ENCODE data around the gene LDLRAP1.

DNA sequence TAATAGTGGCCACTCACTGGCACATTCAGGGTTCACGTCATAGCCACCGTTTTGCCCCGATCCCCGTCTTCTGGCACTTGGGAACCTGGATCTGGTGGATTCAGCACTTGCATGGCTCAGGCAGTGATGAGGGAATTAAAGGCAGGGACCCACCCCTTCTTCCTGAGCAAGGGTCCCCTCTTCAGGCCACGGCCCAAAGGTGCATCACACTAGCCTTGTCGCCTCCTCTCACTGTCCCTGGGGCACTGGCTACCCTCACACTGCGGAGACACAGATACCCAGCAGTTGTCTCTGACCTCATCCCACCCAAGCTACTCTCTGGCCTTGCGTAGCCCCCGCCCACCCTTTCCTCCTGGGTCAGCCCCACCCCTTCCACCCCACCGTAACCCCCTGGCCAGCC, 19.9 kb upstream of the LDLRAP1 start:
- TF ChIP-seq, protein P1, sequence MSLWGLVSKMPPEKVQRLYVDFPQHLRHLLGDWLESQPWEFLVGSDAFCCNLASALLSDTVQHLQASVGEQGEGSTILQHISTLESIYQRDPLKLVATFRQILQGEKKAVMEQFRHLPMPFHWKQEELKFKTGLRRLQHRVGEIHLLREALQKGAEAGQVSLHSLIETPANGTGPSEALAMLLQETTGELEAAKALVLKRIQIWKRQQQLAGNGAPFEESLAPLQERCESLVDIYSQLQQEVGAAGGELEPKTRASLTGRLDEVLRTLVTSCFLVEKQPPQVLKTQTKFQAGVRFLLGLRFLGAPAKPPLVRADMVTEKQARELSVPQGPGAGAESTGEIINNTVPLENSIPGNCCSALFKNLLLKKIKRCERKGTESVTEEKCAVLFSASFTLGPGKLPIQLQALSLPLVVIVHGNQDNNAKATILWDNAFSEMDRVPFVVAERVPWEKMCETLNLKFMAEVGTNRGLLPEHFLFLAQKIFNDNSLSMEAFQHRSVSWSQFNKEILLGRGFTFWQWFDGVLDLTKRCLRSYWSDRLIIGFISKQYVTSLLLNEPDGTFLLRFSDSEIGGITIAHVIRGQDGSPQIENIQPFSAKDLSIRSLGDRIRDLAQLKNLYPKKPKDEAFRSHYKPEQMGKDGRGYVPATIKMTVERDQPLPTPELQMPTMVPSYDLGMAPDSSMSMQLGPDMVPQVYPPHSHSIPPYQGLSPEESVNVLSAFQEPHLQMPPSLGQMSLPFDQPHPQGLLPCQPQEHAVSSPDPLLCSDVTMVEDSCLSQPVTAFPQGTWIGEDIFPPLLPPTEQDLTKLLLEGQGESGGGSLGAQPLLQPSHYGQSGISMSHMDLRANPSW (CRISPR knock-in tag; conservative IDR thresholded peaks at IDR 0.05; ENCODE audit: low read depth): no peak
- TF ChIP-seq, protein P2, sequence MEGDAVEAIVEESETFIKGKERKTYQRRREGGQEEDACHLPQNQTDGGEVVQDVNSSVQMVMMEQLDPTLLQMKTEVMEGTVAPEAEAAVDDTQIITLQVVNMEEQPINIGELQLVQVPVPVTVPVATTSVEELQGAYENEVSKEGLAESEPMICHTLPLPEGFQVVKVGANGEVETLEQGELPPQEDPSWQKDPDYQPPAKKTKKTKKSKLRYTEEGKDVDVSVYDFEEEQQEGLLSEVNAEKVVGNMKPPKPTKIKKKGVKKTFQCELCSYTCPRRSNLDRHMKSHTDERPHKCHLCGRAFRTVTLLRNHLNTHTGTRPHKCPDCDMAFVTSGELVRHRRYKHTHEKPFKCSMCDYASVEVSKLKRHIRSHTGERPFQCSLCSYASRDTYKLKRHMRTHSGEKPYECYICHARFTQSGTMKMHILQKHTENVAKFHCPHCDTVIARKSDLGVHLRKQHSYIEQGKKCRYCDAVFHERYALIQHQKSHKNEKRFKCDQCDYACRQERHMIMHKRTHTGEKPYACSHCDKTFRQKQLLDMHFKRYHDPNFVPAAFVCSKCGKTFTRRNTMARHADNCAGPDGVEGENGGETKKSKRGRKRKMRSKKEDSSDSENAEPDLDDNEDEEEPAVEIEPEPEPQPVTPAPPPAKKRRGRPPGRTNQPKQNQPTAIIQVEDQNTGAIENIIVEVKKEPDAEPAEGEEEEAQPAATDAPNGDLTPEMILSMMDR (IDR thresholded peaks at IDR 0.05): peak; percentile 57; the same call in 1 of the 2 replicates
- TF ChIP-seq JUN (CRISPR knock-in tag; IDR thresholded peaks at IDR 0.05) (no peak), CBFB (CRISPR knock-in tag; IDR thresholded peaks at IDR 0.05; ENCODE audit: low read depth) (no peak), ZNF138 (CRISPR knock-in tag; conservative IDR thresholded peaks at IDR 0.05) (no peak), ELF4 (CRISPR knock-in tag; IDR thresholded peaks at IDR 0.05; ENCODE audit: low read depth) (no peak), TEAD4 (CRISPR knock-in tag; IDR thresholded peaks at IDR 0.05) (no peak), HMGA2 (CRISPR knock-in tag; IDR thresholded peaks at IDR 0.05) (no peak), SP1 (CRISPR knock-in tag; conservative IDR thresholded peaks at IDR 0.05) (no peak), NR1H2 (CRISPR knock-in tag; IDR thresholded peaks at IDR 0.05) (no peak)
- TF ChIP-seq, protein P3, sequence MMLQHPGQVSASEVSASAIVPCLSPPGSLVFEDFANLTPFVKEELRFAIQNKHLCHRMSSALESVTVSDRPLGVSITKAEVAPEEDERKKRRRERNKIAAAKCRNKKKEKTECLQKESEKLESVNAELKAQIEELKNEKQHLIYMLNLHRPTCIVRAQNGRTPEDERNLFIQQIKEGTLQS (CRISPR knock-in tag; conservative IDR thresholded peaks at IDR 0.05): no peak
- TF ChIP-seq, protein P4, sequence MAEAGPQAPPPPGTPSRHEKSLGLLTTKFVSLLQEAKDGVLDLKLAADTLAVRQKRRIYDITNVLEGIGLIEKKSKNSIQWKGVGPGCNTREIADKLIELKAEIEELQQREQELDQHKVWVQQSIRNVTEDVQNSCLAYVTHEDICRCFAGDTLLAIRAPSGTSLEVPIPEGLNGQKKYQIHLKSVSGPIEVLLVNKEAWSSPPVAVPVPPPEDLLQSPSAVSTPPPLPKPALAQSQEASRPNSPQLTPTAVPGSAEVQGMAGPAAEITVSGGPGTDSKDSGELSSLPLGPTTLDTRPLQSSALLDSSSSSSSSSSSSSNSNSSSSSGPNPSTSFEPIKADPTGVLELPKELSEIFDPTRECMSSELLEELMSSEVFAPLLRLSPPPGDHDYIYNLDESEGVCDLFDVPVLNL (CRISPR knock-in tag; IDR thresholded peaks at IDR 0.05; ENCODE audit: borderline replicate concordance, low read depth): no peak
- TF ChIP-seq, protein P5, sequence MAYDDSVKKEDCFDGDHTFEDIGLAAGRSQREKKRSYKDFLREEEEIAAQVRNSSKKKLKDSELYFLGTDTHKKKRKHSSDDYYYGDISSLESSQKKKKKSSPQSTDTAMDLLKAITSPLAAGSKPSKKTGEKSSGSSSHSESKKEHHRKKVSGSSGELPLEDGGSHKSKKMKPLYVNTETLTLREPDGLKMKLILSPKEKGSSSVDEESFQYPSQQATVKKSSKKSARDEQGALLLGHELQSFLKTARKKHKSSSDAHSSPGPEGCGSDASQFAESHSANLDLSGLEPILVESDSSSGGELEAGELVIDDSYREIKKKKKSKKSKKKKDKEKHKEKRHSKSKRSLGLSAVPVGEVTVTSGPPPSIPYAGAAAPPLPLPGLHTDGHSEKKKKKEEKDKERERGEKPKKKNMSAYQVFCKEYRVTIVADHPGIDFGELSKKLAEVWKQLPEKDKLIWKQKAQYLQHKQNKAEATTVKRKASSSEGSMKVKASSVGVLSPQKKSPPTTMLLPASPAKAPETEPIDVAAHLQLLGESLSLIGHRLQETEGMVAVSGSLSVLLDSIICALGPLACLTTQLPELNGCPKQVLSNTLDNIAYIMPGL (CRISPR knock-in tag; IDR thresholded peaks at IDR 0.05): no peak
- TF ChIP-seq, protein P6, sequence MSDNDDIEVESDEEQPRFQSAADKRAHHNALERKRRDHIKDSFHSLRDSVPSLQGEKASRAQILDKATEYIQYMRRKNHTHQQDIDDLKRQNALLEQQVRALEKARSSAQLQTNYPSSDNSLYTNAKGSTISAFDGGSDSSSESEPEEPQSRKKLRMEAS (CRISPR knock-in tag; IDR thresholded peaks at IDR 0.05): no peak

All from WTC11 (cell line).